ENCODE results near the gene KCND3.

KCND3 gene

GRCh38 chr1:112002514-112002913 lies 13.0 kb upstream of the KCND3 start:
- Histone ChIP-seq H3K27ac (ENCODE audit: insufficient read depth in 1 of 2, low read depth in 1 of 2, low read length in 2 of 2, poor library complexity in 1 of 2, severe bottlenecking in 2 of 2) (no peak overlapping the region), H3K4me1 (ENCODE audit: control extremely low read depth in 1 of 4, control insufficient read depth in 4 of 4, insufficient read depth in 4 of 4, low read length in 3 of 4) (no peaks in the 10 kb centered on the region), H3K36me3 (ENCODE audit: control insufficient read depth in 4 of 4, insufficient read depth in 4 of 4, low read length in 3 of 4) (no peaks in the 10 kb centered on the region), H3K9me3 (ENCODE audit: control extremely low read depth in 1 of 5, control insufficient read depth in 4 of 5, insufficient read depth in 2 of 5, low read depth in 1 of 5, low read length in 4 of 5) (no peaks in the 10 kb centered on the region), H3K27me3 (replicated peaks in 2 of 5; ENCODE audit: control insufficient read depth in 4 of 5, insufficient read depth in 5 of 5, low read length in 4 of 5) (peaks cover 0 to 16% (median 2%) of the 10 kb centered on the region in 5 experiments), H3K4me3 (ENCODE audit: control insufficient read depth in 1 of 7, extremely low read depth in 1 of 7, insufficient read depth in 4 of 7, low read depth in 2 of 7, low read length in 6 of 7) (no peak overlapping the region)
- CTCF ChIA-PET, result interaction anchor here (1.8 kb wide), 1 partner anchor 17 kb away, joined by 4 read pairs; no protein-coding TSS in a partner anchor
- peak in 1 of 3 donors; percentile 13 for DNase-seq
- 76% methylated on average over 3 of the region's 4 CpGs for WGBS (ENCODE audit: insufficient coverage)
- POLR2A ChIA-PET, result no interaction called here

- WGBS (ENCODE audit: insufficient coverage), result 95% methylated on average over 2 of the region's 2 CpGs
- H3K36me3 ChIP-seq (ENCODE audit: control insufficient read depth in 4 of 4, insufficient read depth in 4 of 4, low read length in 3 of 4), result no peaks in the 10 kb centered on the region
- CTCF ChIA-PET, result interaction anchor here (1.8 kb wide), 1 partner anchor 16 kb away, joined by 4 read pairs; no protein-coding TSS in a partner anchor
- POLR2A ChIA-PET, result no interaction called here
- no peaks in the 10 kb centered on the region for H3K9me3 ChIP-seq (ENCODE audit: control extremely low read depth in 1 of 5, control insufficient read depth in 4 of 5, insufficient read depth in 2 of 5, low read depth in 1 of 5, low read length in 4 of 5)
- peaks cover 2 to 26% (median 4%) of the 10 kb centered on the region in 5 experiments for H3K27me3 ChIP-seq (replicated peaks in 2 of 5; ENCODE audit: control insufficient read depth in 4 of 5, insufficient read depth in 5 of 5, low read length in 4 of 5)
- no peak overlapping the region for H3K27ac ChIP-seq (ENCODE audit: insufficient read depth in 1 of 2, low read depth in 1 of 2, low read length in 2 of 2, poor library complexity in 1 of 2, severe bottlenecking in 2 of 2)
- no peak overlapping the region for H3K4me3 ChIP-seq (ENCODE audit: control insufficient read depth in 1 of 7, extremely low read depth in 1 of 7, insufficient read depth in 4 of 7, low read depth in 2 of 7, low read length in 6 of 7)
- H3K4me1 ChIP-seq (ENCODE audit: control extremely low read depth in 1 of 4, control insufficient read depth in 4 of 4, insufficient read depth in 4 of 4, low read length in 3 of 4), result no peaks in the 10 kb centered on the region
- DNase-seq, result no peak
Observed at GRCh38 chr1:112001436-112001835, 12.0 kb upstream of the KCND3 start.

DNA sequence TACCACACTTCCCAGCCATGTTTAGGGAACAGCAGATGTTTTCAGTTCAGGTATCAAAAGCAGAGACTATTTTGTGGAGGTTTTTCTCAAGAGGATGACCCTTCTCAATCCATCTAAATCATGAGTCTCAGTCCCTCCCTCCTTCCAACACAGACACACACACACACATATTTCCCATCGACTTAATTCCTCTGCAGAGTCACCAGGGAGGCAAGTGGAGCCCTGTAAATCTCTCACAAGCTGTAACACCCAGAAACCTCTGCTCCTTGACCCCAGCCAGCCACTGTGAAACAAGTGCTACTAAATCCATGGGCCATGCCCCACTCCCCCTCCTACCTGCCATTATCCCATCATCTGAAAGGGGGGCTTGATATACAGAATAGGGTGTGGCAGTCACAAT lies 10.6 kb upstream of the KCND3 start:
- Histone ChIP-seq H3K4me3 (ENCODE audit: control insufficient read depth in 1 of 7, extremely low read depth in 1 of 7, insufficient read depth in 4 of 7, low read depth in 2 of 7, low read length in 6 of 7) (no peak overlapping the region), H3K9me3 (ENCODE audit: control extremely low read depth in 1 of 5, control insufficient read depth in 4 of 5, insufficient read depth in 2 of 5, low read depth in 1 of 5, low read length in 4 of 5) (no peaks in the 10 kb centered on the region), H3K27ac (ENCODE audit: insufficient read depth in 1 of 2, low read depth in 1 of 2, low read length in 2 of 2, poor library complexity in 1 of 2, severe bottlenecking in 2 of 2) (no peak overlapping the region), H3K36me3 (ENCODE audit: control insufficient read depth in 4 of 4, insufficient read depth in 4 of 4, low read length in 3 of 4) (no peaks in the 10 kb centered on the region), H3K27me3 (replicated peaks in 2 of 5; ENCODE audit: control insufficient read depth in 4 of 5, insufficient read depth in 5 of 5, low read length in 4 of 5) (peaks cover 2 to 33% (median 6%) of the 10 kb centered on the region in 5 experiments), H3K4me1 (ENCODE audit: control extremely low read depth in 1 of 4, control insufficient read depth in 4 of 4, insufficient read depth in 4 of 4, low read length in 3 of 4) (no peaks in the 10 kb centered on the region)
- DNase-seq, result no peak
- CTCF ChIA-PET, result no interaction called here
- POLR2A ChIA-PET, result no interaction called here
- 82% methylated on average over 1 of the region's 1 CpG for WGBS (ENCODE audit: insufficient coverage)

DNA sequence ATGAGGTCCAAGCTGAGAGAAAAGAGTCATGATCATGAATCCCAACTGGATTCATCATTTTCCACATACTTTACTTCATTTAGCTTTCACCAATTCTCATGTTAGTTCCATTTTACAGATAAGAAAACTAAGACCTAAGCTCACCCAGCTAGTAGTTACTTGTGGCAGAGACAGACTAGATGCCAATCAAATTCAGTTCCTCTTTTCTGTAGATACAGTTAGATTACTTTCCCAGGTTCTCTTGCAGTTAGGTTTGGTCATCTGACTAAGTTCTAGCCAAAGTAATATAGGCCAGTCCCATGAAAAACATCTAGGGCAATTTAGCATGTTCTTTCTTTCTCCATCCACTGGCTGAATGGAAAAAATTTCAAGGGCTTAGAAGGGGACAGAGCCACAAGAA lies 8.9 kb upstream of the KCND3 start:
- Histone ChIP-seq H3K36me3 (ENCODE audit: control insufficient read depth in 4 of 4, insufficient read depth in 4 of 4, low read length in 3 of 4) (no peaks in the 10 kb centered on the region), H3K4me3 (ENCODE audit: control insufficient read depth in 1 of 7, extremely low read depth in 1 of 7, insufficient read depth in 4 of 7, low read depth in 2 of 7, low read length in 6 of 7) (no peak overlapping the region), H3K9me3 (ENCODE audit: control extremely low read depth in 1 of 5, control insufficient read depth in 4 of 5, insufficient read depth in 2 of 5, low read depth in 1 of 5, low read length in 4 of 5) (no peaks in the 10 kb centered on the region), H3K27me3 (replicated peaks in 2 of 5; ENCODE audit: control insufficient read depth in 4 of 5, insufficient read depth in 5 of 5, low read length in 4 of 5) (peaks cover 2 to 47% (median 6%) of the 10 kb centered on the region in 5 experiments), H3K4me1 (ENCODE audit: control extremely low read depth in 1 of 4, control insufficient read depth in 4 of 4, insufficient read depth in 4 of 4, low read length in 3 of 4) (no peaks in the 10 kb centered on the region), H3K27ac (ENCODE audit: insufficient read depth in 1 of 2, low read depth in 1 of 2, low read length in 2 of 2, poor library complexity in 1 of 2, severe bottlenecking in 2 of 2) (no peak overlapping the region)
- POLR2A ChIA-PET, result no interaction called here
- CTCF ChIA-PET, result interaction anchor here (1.2 kb wide), 1 partner anchor 11 kb away, joined by 3 read pairs; no protein-coding TSS in a partner anchor
- peak in 2 of 3 donors; percentile 19 to 31 for DNase-seq

GRCh38 chr1:111992476-111992875 lies 3.0 kb upstream of the KCND3 start:
- no peak overlapping the region for H3K4me3 ChIP-seq (ENCODE audit: control insufficient read depth in 1 of 7, extremely low read depth in 1 of 7, insufficient read depth in 4 of 7, low read depth in 2 of 7, low read length in 6 of 7)
- H3K36me3 ChIP-seq (ENCODE audit: control insufficient read depth in 4 of 4, insufficient read depth in 4 of 4, low read length in 3 of 4), result no peaks in the 10 kb centered on the region
- no peaks in the 10 kb centered on the region for H3K9me3 ChIP-seq (ENCODE audit: control extremely low read depth in 1 of 5, control insufficient read depth in 4 of 5, insufficient read depth in 2 of 5, low read depth in 1 of 5, low read length in 4 of 5)
- 90% methylated on average over 8 of the region's 10 CpGs for WGBS (ENCODE audit: insufficient coverage)
- no peak for DNase-seq
- ChIA-PET CTCF (interaction anchor here (1.8 kb wide), 1 partner anchor 25 kb away, joined by 5 read pairs; no protein-coding TSS in a partner anchor), POLR2A (no interaction called here)
- H3K27me3 ChIP-seq (replicated peaks in 2 of 5; ENCODE audit: control insufficient read depth in 4 of 5, insufficient read depth in 5 of 5, low read length in 4 of 5), result peaks cover 5 to 90% (median 38%) of the 10 kb centered on the region in 5 experiments
- no peak overlapping the region for H3K27ac ChIP-seq (ENCODE audit: insufficient read depth in 1 of 2, low read depth in 1 of 2, low read length in 2 of 2, poor library complexity in 1 of 2, severe bottlenecking in 2 of 2)
- H3K4me1 ChIP-seq (ENCODE audit: control extremely low read depth in 1 of 4, control insufficient read depth in 4 of 4, insufficient read depth in 4 of 4, low read length in 3 of 4), result peaks cover 0 to 29% (median 12%) of the 10 kb centered on the region in 4 experiments

- CTCF ChIA-PET, result interaction anchor here (0.7 to 1.8 kb wide), 2 partner anchors 11 to 24 kb away, joined by 4 to 5 read pairs; no protein-coding TSS in a partner anchor
- Histone ChIP-seq H3K36me3 (ENCODE audit: control insufficient read depth in 4 of 4, insufficient read depth in 4 of 4, low read length in 3 of 4) (no peaks in the 10 kb centered on the region), H3K4me3 (ENCODE audit: control insufficient read depth in 1 of 7, extremely low read depth in 1 of 7, insufficient read depth in 4 of 7, low read depth in 2 of 7, low read length in 6 of 7) (peak overlapping the region in 4 of 7 experiments; percentile 15 to 71 (median 32)), H3K4me1 (ENCODE audit: control extremely low read depth in 1 of 4, control insufficient read depth in 4 of 4, insufficient read depth in 4 of 4, low read length in 3 of 4) (peaks cover 0 to 29% (median 12%) of the 10 kb centered on the region in 4 experiments), H3K9me3 (ENCODE audit: control extremely low read depth in 1 of 5, control insufficient read depth in 4 of 5, insufficient read depth in 2 of 5, low read depth in 1 of 5, low read length in 4 of 5) (no peaks in the 10 kb centered on the region), H3K27me3 (replicated peaks in 2 of 5; ENCODE audit: control insufficient read depth in 4 of 5, insufficient read depth in 5 of 5, low read length in 4 of 5) (peaks cover 5 to 96% (median 45%) of the 10 kb centered on the region in 5 experiments), H3K27ac (ENCODE audit: insufficient read depth in 1 of 2, low read depth in 1 of 2, low read length in 2 of 2, poor library complexity in 1 of 2, severe bottlenecking in 2 of 2) (no peak overlapping the region)
- WGBS (ENCODE audit: insufficient coverage), result 4% methylated on average over 31 of the region's 37 CpGs
- POLR2A ChIA-PET, result no interaction called here
- DNase-seq, result peak in 2 of 3 donors; percentile 24 to 34
Observed at GRCh38 chr1:111990878-111991718, 1.6 kb upstream of the KCND3 start.

Data from common myeloid progenitor, CD34-positive (primary cell).